MM.1S (cell line): Measurements from ENCODE around the gene TES.

Experiments
- DNase-seq: peaks from one replicate; pipeline ENCODE4 v3.0.0-alpha.2; 2015
- H2AFZ ChIP-seq: fragments of 300-600 bp; sonication (generic); 2 replicates; pipeline ENCODE4 v1.6.0; 2016; ENCODE audit warnings: antibody characterized with exemption, low read length
- H3F3A ChIP-seq: fragments of 300-600 bp; sonication (generic); 2 replicates; pipeline ENCODE4 v1.6.1; 2016; ENCODE audit warnings: mild to moderate bottlenecking, antibody characterized with exemption, low read length, moderate library complexity, mixed read lengths; ENCODE audit not compliant: insufficient read depth
- H3K27ac ChIP-seq: fragments of 300-600 bp; sonication (generic); 2 replicates; pipeline ENCODE4 v1.5.1; 2016; ENCODE audit warnings: mild to moderate bottlenecking, low read length
- H3K27me3 ChIP-seq: fragments of 300-600 bp; sonication (generic); replicated peaks from 2 replicates; pipeline ENCODE4 v1.6.0; 2016; ENCODE audit warnings: low read length; ENCODE audit not compliant: insufficient read depth
- H3K36me3 ChIP-seq: fragments of 300-600 bp; sonication (generic); replicated peaks from 2 replicates; pipeline ENCODE4 v1.6.1; 2016; ENCODE audit warnings: mild to moderate bottlenecking, low read length, mixed read lengths; ENCODE audit not compliant: insufficient read depth
- H3K4me1 ChIP-seq: fragments of 300-600 bp; sonication (generic); 2 replicates; pipeline ENCODE4 v1.6.1; 2016; ENCODE audit warnings: low read length, mixed read lengths
- H3K4me2 ChIP-seq: fragments of 300-600 bp; sonication (generic); 2 replicates; pipeline ENCODE4 v1.6.0; 2016; ENCODE audit warnings: low read depth, low read length
- H3K4me3 ChIP-seq: fragments of 300-600 bp; sonication (generic); 2 replicates; pipeline ENCODE4 v1.5.1; 2016; ENCODE audit warnings: low read length, mixed read lengths
- H3K79me2 ChIP-seq: fragments of 300-600 bp; sonication (generic); 2 replicates; pipeline ENCODE4 v1.6.1; 2016; ENCODE audit warnings: mixed run types, low read length, mixed read lengths
- H3K9ac ChIP-seq: fragments of 300-600 bp; sonication (generic); 2 replicates; pipeline ENCODE4 v1.6.1; 2016; ENCODE audit warnings: low read length, mixed read lengths
- H3K9me2 ChIP-seq: fragments of 300-600 bp; sonication (generic); replicated peaks from 2 replicates; pipeline ENCODE4 v1.6.1; 2016; ENCODE audit warnings: mild to moderate bottlenecking, low read length, mixed read lengths; ENCODE audit not compliant: insufficient read depth
- H3K9me3 ChIP-seq: fragments of 300-600 bp; sonication (generic); replicated peaks from 2 replicates; pipeline ENCODE4 v1.6.1; 2016; ENCODE audit warnings: mild to moderate bottlenecking, low read length, mixed read lengths; ENCODE audit not compliant: insufficient read depth
- H4K20me1 ChIP-seq: fragments of 300-600 bp; sonication (generic); 2 replicates; pipeline ENCODE4 v1.6.1; 2016; ENCODE audit warnings: mild to moderate bottlenecking, low read length, moderate library complexity, mixed read lengths; ENCODE audit not compliant: insufficient read depth
- CTCF ChIP-seq: fragments of 300-600 bp; sonication (generic); IDR thresholded peaks from 2 replicates; pipeline ENCODE4 v1.5.1; 2016; ENCODE audit warnings: antibody characterized with exemption, low read length, mixed read lengths
- EZH2 ChIP-seq: fragments of 300-600 bp; sonication (generic); optimal IDR thresholded peaks from 2 replicates; pipeline ENCODE3; 2017; ENCODE audit warnings: low read depth, mild to moderate bottlenecking, antibody characterized with exemption, low read length, mixed read lengths
- EZH2phosphoT487 ChIP-seq: fragments of 300-600 bp; sonication (generic); IDR thresholded peaks from 2 replicates; pipeline ENCODE4 v1.6.1; 2018; ENCODE audit warnings: antibody characterized with exemption, low read length

The TES gene

DNA sequence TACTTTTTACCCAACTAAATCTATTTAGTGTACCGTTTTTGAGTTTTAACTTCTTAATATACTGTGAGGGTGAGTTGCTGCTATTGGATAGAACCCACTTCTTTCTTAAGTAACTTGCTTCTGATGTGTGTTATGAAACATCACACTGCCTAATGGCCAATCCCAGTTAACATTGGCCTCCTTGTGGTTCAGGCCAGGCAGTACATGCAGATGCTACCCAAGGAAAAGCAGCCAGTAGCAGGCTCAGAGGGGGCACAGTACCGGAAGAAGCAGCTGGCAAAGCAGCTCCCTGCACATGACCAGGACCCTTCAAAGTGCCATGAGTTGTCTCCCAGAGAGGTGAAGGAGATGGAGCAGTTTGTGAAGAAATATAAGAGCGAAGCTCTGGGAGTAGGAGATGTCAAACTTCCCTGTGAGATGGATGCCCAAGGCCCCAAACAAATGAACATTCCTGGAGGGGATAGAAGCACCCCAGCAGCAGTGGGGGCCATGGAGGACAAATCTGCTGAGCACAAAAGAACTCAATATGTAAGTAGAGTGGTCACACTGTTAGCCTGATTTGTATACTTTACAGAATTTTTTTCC lies 39.7 kb downstream of the TES start:
- Histone ChIP-seq H3F3A (no peaks in the 10 kb centered on the region), H3K9ac (no peak overlapping the region), H3K4me1 (no peaks in the 10 kb centered on the region), H3K27me3 (no peaks in the 10 kb centered on the region), H3K4me2 (no peak overlapping the region), H3K36me3 (peaks cover 8% of the 10 kb centered on the region; the same call in 1 of the 2 replicates), H3K9me3 (no peaks in the 10 kb centered on the region), H3K4me3 (no peak overlapping the region), H2AFZ (no peak overlapping the region), H4K20me1 (no peaks in the 10 kb centered on the region), H3K79me2 (peaks cover 52% of the 10 kb centered on the region), H3K27ac (no peak overlapping the region), H3K9me2 (no peaks in the 10 kb centered on the region)
- DNase-seq: peak; percentile 34
- TF ChIP-seq CTCF: peak; percentile 59
- no peak for TF ChIP-seq EZH2phosphoT487

DNA sequence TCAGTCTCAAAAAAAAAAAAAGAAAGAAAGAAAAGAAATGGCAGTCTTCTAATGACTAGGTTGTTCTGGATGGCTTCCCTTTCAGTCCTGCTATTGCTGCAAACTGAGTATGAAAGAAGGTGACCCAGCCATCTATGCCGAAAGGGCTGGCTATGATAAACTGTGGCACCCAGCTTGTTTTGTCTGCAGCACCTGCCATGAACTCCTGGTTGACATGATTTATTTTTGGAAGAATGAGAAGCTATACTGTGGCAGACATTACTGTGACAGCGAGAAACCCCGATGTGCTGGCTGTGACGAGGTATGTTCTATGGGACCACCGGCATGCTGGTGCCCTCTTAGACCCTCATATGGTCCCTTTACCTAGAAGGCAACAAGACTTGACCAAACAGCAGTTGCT lies 41.3 kb downstream of the TES start:
- H3K4me3 ChIP-seq: no peak overlapping the region
- H3K9me2 ChIP-seq: no peaks in the 10 kb centered on the region
- no peaks in the 10 kb centered on the region for H3F3A ChIP-seq
- H4K20me1 ChIP-seq: no peaks in the 10 kb centered on the region
- DNase-seq: no peak
- H3K36me3 ChIP-seq: peaks cover 8% of the 10 kb centered on the region; the same call in 1 of the 2 replicates
- no peaks in the 10 kb centered on the region for H3K4me1 ChIP-seq
- H3K79me2 ChIP-seq: peaks cover 36% of the 10 kb centered on the region
- no peak overlapping the region for H3K9ac ChIP-seq
- no peak overlapping the region for H3K4me2 ChIP-seq
- H3K27me3 ChIP-seq: no peaks in the 10 kb centered on the region
- no peak overlapping the region for H2AFZ ChIP-seq
- no peaks in the 10 kb centered on the region for H3K9me3 ChIP-seq
- TF ChIP-seq CTCF: no peak
- TF ChIP-seq EZH2: no peak
- TF ChIP-seq EZH2phosphoT487: no peak
- H3K27ac ChIP-seq: no peak overlapping the region

- H3K9me2 ChIP-seq: no peaks in the 10 kb centered on the region
- H2AFZ ChIP-seq: no peak overlapping the region
- H3K9ac ChIP-seq: no peak overlapping the region
- H3F3A ChIP-seq: no peaks in the 10 kb centered on the region
- H3K4me1 ChIP-seq: no peaks in the 10 kb centered on the region
- H3K9me3 ChIP-seq: no peaks in the 10 kb centered on the region
- peaks cover 32% of the 10 kb centered on the region for H3K79me2 ChIP-seq
- H3K27me3 ChIP-seq: no peaks in the 10 kb centered on the region
- H3K4me2 ChIP-seq: no peak overlapping the region
- H3K36me3 ChIP-seq: peaks cover 8% of the 10 kb centered on the region; the same call in 1 of the 2 replicates
- H4K20me1 ChIP-seq: no peaks in the 10 kb centered on the region
- H3K4me3 ChIP-seq: no peak overlapping the region
- no peak overlapping the region for H3K27ac ChIP-seq
- TF ChIP-seq CTCF: no peak
- TF ChIP-seq EZH2: no peak
- TF ChIP-seq EZH2phosphoT487: no peak
- no peak for DNase-seq
These were observed 41.9 kb downstream of the TES start for GRCh38 chr7:116252249-116252648.
